ENCODE results near the gene KRT3.

DNA sequence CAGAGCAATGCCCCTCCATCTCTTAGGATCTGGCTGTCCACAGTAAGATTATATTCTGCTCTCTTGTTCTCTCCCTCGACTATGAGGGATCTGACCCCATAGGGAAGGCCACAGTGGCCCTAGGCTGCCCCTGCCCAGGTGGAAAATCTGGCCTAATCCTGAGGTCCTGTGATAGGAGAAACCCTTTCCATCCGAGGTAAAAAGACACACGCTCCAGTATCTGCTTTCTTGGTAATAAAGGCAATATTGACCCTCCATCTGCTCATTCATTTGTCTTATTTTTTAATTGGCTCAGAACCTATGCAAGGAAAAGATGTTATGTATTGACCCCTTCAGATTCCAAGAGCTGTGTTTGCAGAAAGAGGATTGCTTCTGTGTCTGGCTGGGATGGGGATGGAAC is 28.5 kb downstream of the KRT3 start:
- no peak for TF ChIP-seq ZEB2 (IDR thresholded peaks at IDR 0.05)
- TF ChIP-seq KDM1A (IDR thresholded peaks at IDR 0.05): no peak
- TF ChIP-seq, protein P1, sequence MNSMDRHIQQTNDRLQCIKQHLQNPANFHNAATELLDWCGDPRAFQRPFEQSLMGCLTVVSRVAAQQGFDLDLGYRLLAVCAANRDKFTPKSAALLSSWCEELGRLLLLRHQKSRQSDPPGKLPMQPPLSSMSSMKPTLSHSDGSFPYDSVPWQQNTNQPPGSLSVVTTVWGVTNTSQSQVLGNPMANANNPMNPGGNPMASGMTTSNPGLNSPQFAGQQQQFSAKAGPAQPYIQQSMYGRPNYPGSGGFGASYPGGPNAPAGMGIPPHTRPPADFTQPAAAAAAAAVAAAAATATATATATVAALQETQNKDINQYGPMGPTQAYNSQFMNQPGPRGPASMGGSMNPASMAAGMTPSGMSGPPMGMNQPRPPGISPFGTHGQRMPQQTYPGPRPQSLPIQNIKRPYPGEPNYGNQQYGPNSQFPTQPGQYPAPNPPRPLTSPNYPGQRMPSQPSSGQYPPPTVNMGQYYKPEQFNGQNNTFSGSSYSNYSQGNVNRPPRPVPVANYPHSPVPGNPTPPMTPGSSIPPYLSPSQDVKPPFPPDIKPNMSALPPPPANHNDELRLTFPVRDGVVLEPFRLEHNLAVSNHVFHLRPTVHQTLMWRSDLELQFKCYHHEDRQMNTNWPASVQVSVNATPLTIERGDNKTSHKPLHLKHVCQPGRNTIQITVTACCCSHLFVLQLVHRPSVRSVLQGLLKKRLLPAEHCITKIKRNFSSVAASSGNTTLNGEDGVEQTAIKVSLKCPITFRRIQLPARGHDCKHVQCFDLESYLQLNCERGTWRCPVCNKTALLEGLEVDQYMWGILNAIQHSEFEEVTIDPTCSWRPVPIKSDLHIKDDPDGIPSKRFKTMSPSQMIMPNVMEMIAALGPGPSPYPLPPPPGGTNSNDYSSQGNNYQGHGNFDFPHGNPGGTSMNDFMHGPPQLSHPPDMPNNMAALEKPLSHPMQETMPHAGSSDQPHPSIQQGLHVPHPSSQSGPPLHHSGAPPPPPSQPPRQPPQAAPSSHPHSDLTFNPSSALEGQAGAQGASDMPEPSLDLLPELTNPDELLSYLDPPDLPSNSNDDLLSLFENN (IDR thresholded peaks at IDR 0.05; ENCODE audit: low read depth in 2 of 2, low read length in 2 of 2): no peak
- TF ChIP-seq POLR2AphosphoS5 (IDR thresholded peaks at IDR 0.05; ENCODE audit: control insufficient read depth, insufficient read depth, low read depth, low read length): no peak
- no peak for TF ChIP-seq PCBP1 (IDR thresholded peaks at IDR 0.05; ENCODE audit: low read depth, low read length, poor library complexity, severe bottlenecking)
- TF ChIP-seq JUN (IDR thresholded peaks at IDR 0.05; ENCODE audit: borderline replicate concordance, low read depth, low read length): no peak
- no peak for TF ChIP-seq JUN (CRISPR knock-in tag; IDR thresholded peaks at IDR 0.05; ENCODE audit: borderline replicate concordance)
- no peak for TF ChIP-seq RFX1 (IDR thresholded peaks at IDR 0.05)
- TF ChIP-seq TCF7 (IDR thresholded peaks at IDR 0.05; ENCODE audit: borderline replicate concordance): no peak
- TF ChIP-seq MAX (CRISPR knock-in tag; IDR thresholded peaks at IDR 0.05): no peak
- TF ChIP-seq CBX3 (IDR thresholded peaks at IDR 0.05; ENCODE audit: borderline replicate concordance in 1 of 2, low read length in 2 of 2): no peak
